Kidney (tissue), 14 donors: Measurements from ENCODE around the gene TRIM71. TPM values are rescaled to one million over a fixed set of nuclear protein-coding genes. Genes with fewer than 3 reads are reported as not detected.
A peak's percentile ranks its signal among the peaks of the same experiment; 100 is the strongest.

Experiments used
- DNase-seq, 5 donors: peaks; one replicate each; pipeline ENCODE4 v3.0.0-alpha.2; 2013 to 2020
- FAIRE-seq: peaks from 2 replicates; lab custom pipeline; 2012; peaks lifted over from hg19 to GRCh38; lab: Jason Lieb, UNC
- H3K27ac ChIP-seq, 2 donors: one replicate each; pipeline ENCODE4 v1.7.0; 2013; ENCODE audit warnings: low read depth in 2 of 2, low read length in 2 of 2, inconsistent platforms in 1 of 2
- H3K27me3 ChIP-seq: one replicate; pipeline ENCODE4 v1.7.1; 2013; ENCODE audit warnings: low read length, inconsistent platforms; ENCODE audit not compliant: control insufficient read depth, insufficient read depth
- H3K36me3 ChIP-seq, 3 donors: one replicate each; pipeline versions ENCODE4 v1.7.0 to v1.7.1; 2013; ENCODE audit warnings: low read length in 3 of 3, control low read depth in 1 of 3, inconsistent platforms in 1 of 3; ENCODE audit not compliant: insufficient read depth in 3 of 3, control insufficient read depth in 2 of 3
- H3K4me1 ChIP-seq, 3 donors: one replicate each; pipeline versions ENCODE4 v1.7.0 to v1.7.1; 2013; ENCODE audit warnings: low read length in 3 of 3, inconsistent platforms in 1 of 3, low read depth in 1 of 3; ENCODE audit not compliant: control insufficient read depth in 2 of 3, insufficient read depth in 2 of 3
- H3K4me3 ChIP-seq, 3 donors: one replicate each; pipeline versions ENCODE4 v1.7.0 to v1.8.1; 2013; ENCODE audit warnings: low read length in 3 of 3, control low read depth in 1 of 3, inconsistent platforms in 1 of 3
- H3K9ac ChIP-seq, 3 donors: one replicate each; pipeline versions ENCODE4 v1.7.0 to v1.7.1; 2013; ENCODE audit warnings: low read length in 3 of 3, control low read depth in 1 of 3, inconsistent platforms in 1 of 3
- H3K9me3 ChIP-seq, 3 donors: one replicate each; pipeline versions ENCODE4 v1.7.0 to v1.7.1; 2013; ENCODE audit warnings: low read length in 3 of 3, control low read depth in 1 of 3, inconsistent platforms in 1 of 3; ENCODE audit not compliant: control insufficient read depth in 2 of 3, insufficient read depth in 1 of 3
- intact Hi-C: fragments of 100-400 bp; cut with DNase I; formaldehyde crosslinking; loops from one replicate; pipeline ENCODE4 v1.11.1; 2022
- polyA plus RNA-seq: library from polyadenylated mRNA; stranded (reverse); fragments of 350-450 nt; fragmentation: Illumina TruSeq; extraction: RNeasy Lipid Tissue Mini Kit (QIAGEN cat#74804); gene quantifications from one replicate; pipeline ENCODE4 v1.2.3, GENCODE V29; 2014; ENCODE audit warnings: low read depth, low replicate concordance; ENCODE audit not compliant: insufficient read depth
- total RNA-seq: library from RNA; stranded (reverse); fragmentation: NEBNext Ultra II Directional; extraction: Animal tissue kit (Norgen Biotek cat#: 25700); gene quantifications from one replicate; pipeline ENCODE4 v1.2.1, GENCODE V29; 2021
- TF ChIP-seq, protein P1 (sequence below): IDR thresholded peaks from 3 replicates; pipeline ENCODE4 v1.5.1; 2012; ENCODE audit warnings: mild to moderate bottlenecking, moderate library complexity, borderline replicate concordance; ENCODE audit not compliant: insufficient read depth; ENCODE audit errors: extremely low read depth
- donor health status: control.
- donor health status: control.
- donor health status: control.
- donor health status: control.
- donor health status: control.
- donor health status: DM: yes; HTN: yes; CAD: no.
- donor health status: Normal renal cell carcinoma (clear cell type).

The TRIM71 gene
- total and polyA plus RNA-seq, 2 donors from 2014 or later = 0.92 to 1.2 TPM

DNA sequence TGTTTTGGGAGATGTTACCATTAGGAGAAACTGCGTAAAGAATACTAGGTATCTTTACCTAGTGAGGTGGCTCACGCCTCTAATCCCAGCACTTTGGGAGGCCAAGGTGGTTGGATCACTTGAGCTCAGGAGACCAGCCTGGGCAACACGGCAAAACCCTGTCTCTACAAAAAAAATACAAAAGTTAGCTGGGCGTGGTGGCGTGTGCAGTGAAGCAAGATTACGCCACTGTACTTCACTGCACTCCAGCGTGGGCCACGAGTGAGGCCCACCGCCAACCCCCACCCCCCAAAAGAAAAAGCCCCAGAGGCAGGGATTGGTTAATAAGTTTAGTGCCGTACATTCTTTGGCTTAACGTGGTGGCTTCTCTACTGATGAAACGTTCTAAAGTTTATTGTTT, 23.5 kb downstream of the TRIM71 start:
- H3K27ac ChIP-seq = no peak overlapping the region
- FAIRE-seq = no peak
- DNase-seq = peak in 3 of 5 donors; percentile 59 to 63 (median 61)

DNA sequence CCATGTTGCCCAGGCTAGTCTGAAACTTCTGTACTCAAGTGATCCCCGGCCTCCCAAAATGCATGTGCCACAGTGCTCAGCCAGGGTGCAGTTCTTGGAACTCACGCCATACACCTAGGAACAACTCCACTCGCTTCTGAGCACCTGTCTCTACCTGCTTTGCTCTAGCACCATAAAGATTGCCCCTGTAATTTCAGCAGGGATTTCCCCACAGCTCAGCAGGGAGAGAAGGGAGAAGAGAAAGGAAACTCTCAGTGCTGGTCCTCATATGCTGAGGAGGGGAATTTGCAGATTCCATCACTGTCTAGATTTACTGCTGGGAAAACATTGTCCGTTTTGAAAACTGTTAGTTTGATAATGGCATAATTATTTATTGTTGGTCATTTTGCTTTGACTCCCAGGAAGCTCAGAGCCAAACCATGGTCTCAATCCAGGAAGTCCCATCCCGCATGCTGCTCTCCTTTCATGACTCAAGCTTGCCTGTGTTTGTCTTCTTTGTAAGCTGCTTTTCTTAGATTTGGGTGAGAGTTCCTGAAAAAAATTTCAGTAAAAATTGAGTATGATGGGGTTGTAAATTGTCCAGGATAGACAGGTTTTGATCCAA, 24.2 kb downstream of the TRIM71 start:
- Histone ChIP-seq H3K4me1 (no peaks in the 10 kb centered on the region), H3K4me3 (no peak overlapping the region), H3K27ac (no peak overlapping the region), H3K27me3 (peaks cover 2% of the 10 kb centered on the region), H3K9ac (no peak overlapping the region), H3K9me3 (no peaks in the 10 kb centered on the region), H3K36me3 (no peaks in the 10 kb centered on the region)
- FAIRE-seq (no peak), DNase-seq (no peak)
- TF ChIP-seq, protein P1, sequence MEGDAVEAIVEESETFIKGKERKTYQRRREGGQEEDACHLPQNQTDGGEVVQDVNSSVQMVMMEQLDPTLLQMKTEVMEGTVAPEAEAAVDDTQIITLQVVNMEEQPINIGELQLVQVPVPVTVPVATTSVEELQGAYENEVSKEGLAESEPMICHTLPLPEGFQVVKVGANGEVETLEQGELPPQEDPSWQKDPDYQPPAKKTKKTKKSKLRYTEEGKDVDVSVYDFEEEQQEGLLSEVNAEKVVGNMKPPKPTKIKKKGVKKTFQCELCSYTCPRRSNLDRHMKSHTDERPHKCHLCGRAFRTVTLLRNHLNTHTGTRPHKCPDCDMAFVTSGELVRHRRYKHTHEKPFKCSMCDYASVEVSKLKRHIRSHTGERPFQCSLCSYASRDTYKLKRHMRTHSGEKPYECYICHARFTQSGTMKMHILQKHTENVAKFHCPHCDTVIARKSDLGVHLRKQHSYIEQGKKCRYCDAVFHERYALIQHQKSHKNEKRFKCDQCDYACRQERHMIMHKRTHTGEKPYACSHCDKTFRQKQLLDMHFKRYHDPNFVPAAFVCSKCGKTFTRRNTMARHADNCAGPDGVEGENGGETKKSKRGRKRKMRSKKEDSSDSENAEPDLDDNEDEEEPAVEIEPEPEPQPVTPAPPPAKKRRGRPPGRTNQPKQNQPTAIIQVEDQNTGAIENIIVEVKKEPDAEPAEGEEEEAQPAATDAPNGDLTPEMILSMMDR = no peak
- intact Hi-C loops = no loop called here

More for the DNA sequence above, 23.5 kb downstream of the TRIM71 start:
- Histone ChIP-seq H3K36me3 (no peaks in the 10 kb centered on the region), H3K9ac (no peak overlapping the region), H3K9me3 (no peaks in the 10 kb centered on the region), H3K4me3 (no peak overlapping the region), H3K27me3 (peaks cover 2% of the 10 kb centered on the region), H3K4me1 (no peaks in the 10 kb centered on the region)
- TF ChIP-seq, protein P1 = no peak
- intact Hi-C loops = no loop called here

DNA sequence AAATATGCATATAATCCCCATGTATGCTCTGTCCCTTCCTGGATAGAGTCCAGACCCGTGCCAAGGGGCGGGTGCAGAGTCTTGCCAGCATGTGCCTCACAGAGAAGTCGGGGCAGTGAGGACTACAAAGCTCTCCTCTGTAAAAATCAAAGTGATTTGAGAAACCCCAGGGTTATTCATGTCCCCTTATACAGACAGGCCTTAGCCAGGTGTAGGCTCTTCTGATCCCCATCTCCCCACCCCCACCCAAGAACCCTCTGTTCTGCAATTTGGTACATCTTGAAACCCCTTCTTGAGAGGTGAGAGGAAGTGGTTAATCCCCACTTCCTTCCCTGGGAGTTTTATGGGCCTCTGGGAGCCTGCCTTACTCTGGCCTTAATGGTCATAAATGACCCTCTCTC, 24.7 kb downstream of the TRIM71 start:
- H3K36me3 ChIP-seq = no peaks in the 10 kb centered on the region
- H3K9ac ChIP-seq = no peak overlapping the region
- TF ChIP-seq, protein P1 = no peak
- H3K4me1 ChIP-seq = peaks cover 0 to 1% (median 0%) of the 10 kb centered on the region in 3 donors
- FAIRE-seq = no peak
- intact Hi-C loops = no loop called here
- no peak overlapping the region for H3K4me3 ChIP-seq
- no peaks in the 10 kb centered on the region for H3K27me3 ChIP-seq
- no peaks in the 10 kb centered on the region for H3K9me3 ChIP-seq
- no peak for DNase-seq
- H3K27ac ChIP-seq = no peak overlapping the region
